Inflammatory macrophage treated with lipopolysaccharide for 4 hours (primary cell): ENCODE results near the gene UBE2U.

Experiments
- DNase-seq: peaks from one replicate; pipeline ENCODE4 v3.0.0-alpha.2; 2020

The UBE2U gene

DNA sequence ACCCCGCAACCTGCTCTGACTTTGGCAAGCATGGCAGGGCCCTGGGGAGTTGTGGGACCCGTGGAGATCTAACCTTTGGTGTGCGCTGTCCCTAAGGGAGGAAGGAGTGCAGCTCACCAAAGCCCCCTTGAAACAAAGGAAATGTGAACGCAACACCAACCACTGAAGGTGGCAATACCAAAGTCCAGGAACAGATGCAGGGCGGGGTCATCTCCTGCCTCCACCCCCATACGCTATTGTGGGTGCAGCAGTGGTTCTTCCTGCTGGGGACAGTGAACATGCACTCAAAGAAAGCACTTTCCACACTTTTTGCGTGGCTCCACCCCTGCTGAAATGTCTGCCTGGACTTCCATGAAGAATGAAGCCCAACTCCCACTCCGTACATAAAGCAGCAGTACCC lies 93.0 kb downstream of the UBE2U start:
- DNase-seq, result no peak

GRCh38 chr1:64302194-64302593 lies 98.8 kb downstream of the UBE2U start:
- no peak for DNase-seq

- DNase-seq, result no peak
Observed at GRCh38 chr1:64302971-64303370, 99.5 kb downstream of the UBE2U start.

GRCh38 chr1:64304823-64305222 lies 101.4 kb downstream of the UBE2U start:
- no peak for DNase-seq

GRCh38 chr1:64308866-64309265 lies 105.4 kb downstream of the UBE2U start:
- no peak for DNase-seq

DNA sequence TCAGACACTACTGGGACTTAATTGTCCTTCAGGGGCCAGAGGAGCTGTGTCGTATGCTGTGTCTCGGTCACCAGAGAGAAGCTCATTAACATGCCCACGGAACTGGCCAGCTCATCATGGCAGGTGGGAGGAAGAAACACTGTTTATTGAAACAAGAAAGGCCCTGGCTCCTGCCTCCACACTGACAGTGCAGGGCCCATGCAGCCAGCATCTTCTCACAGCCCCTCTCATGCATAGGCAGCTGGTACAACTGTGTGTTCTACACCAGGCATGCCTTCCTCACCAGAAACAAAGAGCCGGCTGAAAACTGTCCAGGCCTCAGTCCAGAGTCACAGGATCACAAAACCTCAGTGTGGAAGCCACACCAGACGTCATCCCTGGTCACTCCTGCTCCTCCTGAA lies 106.0 kb downstream of the UBE2U start:
- no peak for DNase-seq

DNA sequence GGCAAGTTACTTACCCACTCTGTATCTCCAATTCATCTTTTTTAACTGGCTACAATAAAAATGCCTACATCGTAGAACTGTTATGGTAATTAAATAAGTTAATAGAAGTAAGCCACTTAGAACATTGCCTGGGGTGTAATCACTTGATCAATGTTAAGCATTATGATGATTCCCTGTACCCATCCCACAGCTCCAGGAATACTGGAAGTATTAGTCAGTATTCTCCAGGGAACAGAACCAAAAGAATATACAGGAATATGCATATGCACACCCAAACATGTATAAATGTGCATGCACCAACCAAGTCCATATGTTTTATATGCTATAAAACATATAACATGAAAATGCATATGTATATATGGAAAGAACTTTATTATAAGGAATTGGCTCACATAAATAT lies 107.3 kb downstream of the UBE2U start:
- no peak for DNase-seq

- DNase-seq, result no peak
Observed at GRCh38 chr1:64312431-64312830, 109.0 kb downstream of the UBE2U start.

GRCh38 chr1:64315402-64315801 lies 112.0 kb downstream of the UBE2U start:
- DNase-seq, result no peak
